ENCODE data around the gene TTC21B.
"Not testable (repeated sequence)": the region's sequence is repeated elsewhere in the genome, so short reads cannot be mapped to it uniquely, and the experiment has no call there.

Gene TTC21B

DNA sequence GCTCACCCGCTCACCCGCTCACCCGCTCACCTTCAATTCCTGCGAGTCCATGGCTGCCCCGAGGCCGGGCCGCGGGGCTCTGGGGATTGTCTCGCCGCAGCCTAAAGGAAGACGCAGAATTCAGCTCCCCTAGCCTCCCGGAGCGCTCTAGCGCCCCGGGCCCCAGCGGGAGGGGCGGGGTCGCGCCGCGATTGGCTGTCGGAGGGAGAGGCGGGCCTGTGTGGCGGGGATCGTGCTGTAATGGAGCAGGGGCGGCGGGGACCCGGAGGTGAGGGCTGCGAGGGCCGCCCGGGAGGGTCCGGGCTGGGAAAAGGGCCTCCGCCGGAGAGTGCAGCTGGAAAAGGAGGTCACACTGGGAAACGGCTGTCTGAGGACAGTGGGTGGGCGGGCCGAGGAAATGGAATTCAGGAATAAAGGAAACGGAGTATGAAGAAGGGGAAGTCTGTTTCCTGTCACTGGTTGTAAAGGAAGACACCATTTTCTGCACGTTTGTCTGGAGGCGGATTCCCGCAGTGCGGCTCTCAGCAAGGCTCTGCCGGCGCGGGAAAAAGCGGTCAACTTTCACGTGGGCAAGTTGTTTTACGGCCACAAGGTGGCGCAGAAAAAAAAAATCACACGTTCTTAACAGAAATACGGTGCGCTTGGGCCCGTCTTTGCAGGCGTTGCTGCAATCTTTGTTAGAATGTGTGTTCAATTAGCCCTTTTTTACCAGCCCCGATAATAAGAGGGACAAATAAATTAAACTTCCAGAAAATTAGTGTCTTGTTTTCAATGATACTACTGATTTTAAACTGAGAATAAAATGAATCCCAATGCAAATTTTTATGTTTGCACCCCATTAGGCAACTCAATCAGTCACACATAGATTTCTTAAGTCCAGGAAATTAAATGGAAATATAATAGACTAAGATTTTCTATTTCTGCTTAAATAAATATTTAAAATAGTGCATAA, at the start of gene TTC21B:
TSS of gene TTC21B (minus strand) at position 122 of the 952 bp plus-strand sequence. CDS start at position 51, 71 bp downstream.
- peak; percentile 95 for DNase-seq

DNA sequence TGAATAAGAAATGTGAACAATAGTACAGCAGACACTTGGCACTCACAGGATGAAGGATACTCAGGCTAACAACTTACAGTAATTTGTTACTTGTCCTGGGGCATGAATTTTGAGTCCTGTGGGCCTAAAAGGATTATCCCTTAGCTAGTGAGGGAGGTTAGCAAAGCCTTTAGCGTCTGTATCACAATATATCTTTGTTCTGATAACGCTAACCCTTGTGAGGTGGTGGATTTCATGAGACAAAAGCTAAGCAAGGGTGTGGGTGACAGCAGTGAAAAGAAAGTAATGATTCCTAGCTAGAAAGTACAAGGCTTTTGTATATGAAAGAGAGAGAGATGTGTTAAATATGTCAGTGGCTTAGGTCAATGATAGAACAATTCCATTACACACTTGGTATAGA, 46.8 kb upstream of the TTC21B start:
- DNase-seq: no peak

DNA sequence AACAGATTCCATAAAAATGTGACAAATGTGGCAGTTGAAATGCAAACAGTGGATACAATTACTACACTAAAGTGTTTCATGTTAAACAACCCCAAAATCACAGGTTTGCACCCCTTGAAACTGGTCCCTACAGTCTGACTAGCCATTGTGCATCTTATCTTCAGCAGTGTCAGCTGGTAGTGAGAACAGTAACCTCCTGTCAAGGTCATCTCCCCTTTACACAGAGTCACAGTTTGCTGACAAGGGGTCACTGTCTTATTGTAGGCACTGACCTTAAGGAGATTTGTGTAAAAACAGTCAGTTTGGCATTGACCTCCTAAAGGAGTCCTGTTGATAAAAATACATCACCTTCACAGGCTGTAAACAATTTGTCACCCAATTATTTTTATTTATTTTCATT, 37.3 kb upstream of the TTC21B start:
- DNase-seq: no peak

DNA sequence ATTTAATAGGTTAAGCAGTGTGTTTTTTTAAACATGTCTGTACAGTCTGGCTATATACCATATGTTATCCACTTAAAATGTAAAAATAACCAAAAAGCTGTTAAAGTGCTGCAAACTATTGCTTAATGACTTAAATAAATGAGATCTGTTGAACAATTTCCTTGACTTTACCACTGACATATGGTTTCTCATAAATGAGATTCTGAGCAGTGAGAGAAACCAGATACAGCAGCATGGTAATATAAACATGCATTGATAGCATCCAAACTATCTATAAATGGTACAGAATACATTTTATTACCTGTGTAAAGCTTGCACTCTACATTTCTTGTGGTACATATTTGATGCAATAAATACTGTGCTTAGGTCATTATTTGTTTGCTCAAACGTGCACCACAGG, 36.3 kb upstream of the TTC21B start:
- DNase-seq: no peak

DNA sequence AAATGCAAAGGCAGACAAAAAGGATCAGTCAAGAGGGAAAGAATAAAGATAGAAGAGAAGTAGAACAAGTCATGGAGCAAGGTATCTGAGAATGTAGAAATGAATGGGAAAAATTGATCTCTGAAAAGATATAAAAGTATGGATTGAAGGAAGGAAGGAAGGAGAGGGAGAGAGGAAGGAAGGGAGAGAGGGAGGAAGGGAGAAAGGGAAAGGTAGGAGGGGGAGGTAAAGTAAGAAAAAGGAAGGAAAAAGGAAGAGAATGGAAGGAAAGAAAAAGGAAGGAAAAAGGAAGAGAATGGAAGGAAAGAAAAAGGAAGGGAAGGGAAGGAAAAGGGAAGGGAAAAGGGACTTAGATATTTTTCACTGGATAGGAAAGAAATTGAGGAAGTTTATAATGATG, 31.5 kb upstream of the TTC21B start:
- DNase-seq: no peak

DNA sequence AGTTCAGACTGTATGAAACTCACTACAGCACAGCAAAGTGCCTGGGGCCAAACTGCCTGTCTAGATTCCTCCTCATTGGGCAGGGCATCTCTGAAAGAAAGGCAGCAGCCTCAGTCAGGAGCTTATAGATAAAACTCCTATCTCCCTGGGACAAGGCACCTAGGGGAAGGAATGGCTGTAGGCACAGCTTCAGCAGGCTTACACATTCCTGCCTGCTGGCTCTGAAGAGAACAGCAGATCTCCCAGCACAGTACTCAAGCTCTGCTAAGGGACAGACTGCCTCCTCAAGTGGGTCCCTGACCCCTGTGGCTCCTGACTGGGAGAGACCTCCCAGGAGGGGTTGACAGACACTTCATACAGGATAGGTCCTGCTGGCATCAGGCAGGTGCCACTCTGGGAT, 18.6 kb upstream of the TTC21B start:
- DNase-seq: not testable (repeated sequence)

- DNase-seq: no peak
Observed at GRCh38 chr2:165970663-165971062, 17.1 kb upstream of the TTC21B start.

GRCh38 chr2:165969227-165969626, 15.7 kb upstream of the TTC21B start:
- DNase-seq: no peak

DNA sequence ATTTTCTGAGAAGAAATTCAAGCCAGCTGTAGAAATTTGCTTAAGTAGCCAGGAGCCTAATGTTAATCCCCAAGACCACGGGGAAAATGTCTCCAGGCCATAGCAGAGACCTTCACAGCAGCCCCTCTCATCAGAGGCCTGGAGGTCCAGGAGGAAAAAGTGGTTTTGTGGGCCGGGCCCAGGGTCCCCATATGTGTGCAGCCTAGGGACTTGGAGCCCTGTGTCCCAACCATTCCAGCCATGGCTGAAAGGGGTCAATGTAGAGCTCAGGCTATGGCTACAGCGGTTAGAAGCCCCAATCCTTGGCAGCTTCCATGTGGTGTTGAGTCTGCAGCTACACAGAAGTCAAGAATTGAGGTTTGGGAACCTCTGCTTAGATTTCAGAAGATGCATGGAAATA, 14.2 kb upstream of the TTC21B start:
- DNase-seq: no peak

DNA sequence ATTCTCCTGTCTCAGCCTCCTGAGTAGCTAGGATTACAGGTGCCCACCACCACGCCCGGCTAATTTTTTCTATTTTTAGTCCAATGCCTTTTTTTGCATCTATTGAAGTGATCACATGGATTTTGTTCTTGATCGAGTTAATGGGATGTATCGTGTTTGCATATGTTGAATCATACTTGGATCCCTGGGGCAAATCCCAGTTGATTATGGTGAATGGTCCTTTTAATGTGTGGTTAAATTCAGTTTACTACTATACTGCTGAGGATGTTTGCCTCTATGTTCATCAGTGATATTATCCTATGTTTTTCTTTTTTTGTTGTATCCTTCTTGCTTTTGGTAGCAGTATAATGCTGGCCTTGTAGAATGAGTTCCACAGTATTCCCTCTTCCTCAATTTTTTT, 8.2 kb upstream of the TTC21B start:
- DNase-seq: no peak

DNA sequence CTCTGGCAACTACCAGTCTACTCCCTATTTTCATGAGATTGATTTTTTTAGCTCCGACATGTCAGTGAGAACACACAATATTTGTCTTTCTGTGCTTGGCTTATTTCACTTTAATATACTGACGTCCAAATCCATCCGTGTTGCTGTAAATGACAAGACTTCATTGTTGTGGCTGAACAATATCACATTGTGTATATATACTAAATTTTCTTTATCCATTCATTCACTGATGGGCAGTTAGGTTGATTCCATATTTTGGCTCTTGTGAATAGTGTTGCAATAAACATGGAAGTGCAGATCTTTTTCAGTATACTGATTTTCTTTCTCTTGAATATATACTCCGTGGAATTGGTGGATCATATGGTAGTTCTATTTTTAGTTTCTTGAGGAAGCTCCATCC, 5.8 kb upstream of the TTC21B start:
- no peak for DNase-seq

DNA sequence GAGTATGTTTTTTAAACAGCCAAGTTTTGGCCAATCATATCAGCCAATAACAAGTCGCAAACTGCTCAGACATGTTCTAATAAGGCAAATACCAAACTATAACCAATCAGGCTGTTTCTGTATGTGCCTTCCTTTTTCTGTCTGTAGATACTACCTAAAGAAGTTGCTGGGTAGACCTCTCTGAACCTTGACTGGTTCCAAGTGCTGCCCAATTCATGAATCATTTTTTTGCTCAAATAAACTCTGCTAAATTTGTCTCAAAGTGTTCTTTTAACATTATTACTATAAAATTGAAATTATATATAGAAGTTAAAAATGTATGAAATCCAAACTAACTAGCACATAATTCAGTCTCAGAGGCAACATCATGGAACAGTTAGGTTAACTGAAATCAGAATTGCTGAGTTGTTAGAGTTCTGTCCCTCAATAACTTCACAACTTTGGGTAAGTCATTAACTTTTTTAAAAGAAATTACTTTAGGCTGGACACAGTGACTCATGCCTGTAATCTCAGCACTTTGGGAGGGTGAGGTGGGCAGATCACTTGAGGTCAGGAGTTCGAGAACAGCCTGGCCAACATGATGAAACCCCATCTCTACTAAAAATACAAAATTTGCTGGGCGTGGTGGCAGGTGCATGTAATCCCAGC, 4.9 kb upstream of the TTC21B start:
- no peak for DNase-seq

GRCh38 chr2:165957030-165957675, 3.6 kb upstream of the TTC21B start:
- no peak for DNase-seq

- no peak for DNase-seq
Observed at GRCh38 chr2:165953306-165953654, 296 bp downstream of the TTC21B start.

DNA sequence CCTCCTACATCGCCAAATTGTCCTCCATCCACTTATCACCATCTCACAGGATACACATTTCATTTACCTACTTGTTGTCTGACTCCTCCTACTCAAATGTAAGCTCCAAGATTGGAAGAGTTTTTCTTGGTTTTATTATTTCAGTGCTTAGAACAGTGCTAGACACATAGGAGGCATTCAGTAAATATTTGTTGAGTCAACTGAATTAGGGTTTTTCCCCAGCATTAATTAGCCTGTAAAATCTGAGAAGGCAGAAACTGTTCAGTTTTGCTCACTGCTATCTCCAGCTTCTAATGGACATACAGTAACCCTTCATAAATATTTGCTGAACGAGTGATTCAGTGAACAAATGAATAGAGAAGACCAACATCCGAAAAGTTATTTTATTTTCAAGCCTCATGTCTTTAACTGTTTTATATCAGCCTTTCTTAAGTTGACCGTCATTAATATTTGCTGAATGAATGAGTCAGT, 800 bp downstream of the TTC21B start:
- no peak for DNase-seq

- no peak for DNase-seq
Observed at GRCh38 chr2:165952085-165952484, 1.5 kb downstream of the TTC21B start.

GRCh38 chr2:165950438-165950837, 3.1 kb downstream of the TTC21B start:
- DNase-seq: no peak

DNA sequence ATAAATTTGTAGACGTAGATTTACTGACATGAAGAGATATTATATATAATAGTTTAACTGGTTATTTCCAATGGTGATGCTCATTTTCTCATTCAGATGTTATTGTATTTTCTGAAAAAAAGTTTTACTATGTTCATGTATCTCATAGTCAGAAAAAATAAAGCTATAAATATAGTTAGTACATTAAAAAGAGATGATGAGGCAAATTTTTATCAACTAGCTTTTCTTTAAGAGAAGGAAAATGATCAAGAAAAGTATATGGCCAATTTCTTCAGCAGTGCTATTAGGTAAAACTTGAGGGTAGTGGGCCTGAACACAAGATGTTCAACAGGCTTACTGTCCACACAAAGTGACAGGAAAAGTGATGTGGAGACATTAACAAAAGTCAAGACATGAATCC, 11.7 kb downstream of the TTC21B start:
- no peak for DNase-seq

- DNase-seq: no peak
Observed at GRCh38 chr2:165938237-165938636, 15.3 kb downstream of the TTC21B start.

- no peak for DNase-seq
Observed at GRCh38 chr2:165933211-165933910, 20.2 kb downstream of the TTC21B start.

DNA sequence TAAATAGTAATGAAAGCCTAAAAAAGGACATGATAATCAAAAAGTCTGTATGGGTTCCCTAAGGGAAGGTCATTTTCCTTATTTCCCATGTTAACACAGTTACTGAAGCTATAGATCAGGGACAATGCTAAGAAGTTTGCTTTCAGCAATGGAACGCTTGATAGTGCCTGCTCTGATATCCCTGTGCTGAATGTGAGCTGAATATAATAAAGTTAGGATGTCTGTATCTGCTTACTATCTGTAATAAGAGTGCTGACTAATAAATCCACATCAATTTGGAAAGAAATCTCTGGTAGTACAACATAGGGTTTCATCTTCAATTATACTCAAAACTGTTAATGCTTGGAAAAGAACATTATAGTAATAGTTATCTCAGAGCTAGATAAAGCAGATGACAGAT, 25.8 kb downstream of the TTC21B start:
- DNase-seq: no peak

GRCh38 chr2:165927353-165927752, 26.2 kb downstream of the TTC21B start:
- no peak for DNase-seq

DNA sequence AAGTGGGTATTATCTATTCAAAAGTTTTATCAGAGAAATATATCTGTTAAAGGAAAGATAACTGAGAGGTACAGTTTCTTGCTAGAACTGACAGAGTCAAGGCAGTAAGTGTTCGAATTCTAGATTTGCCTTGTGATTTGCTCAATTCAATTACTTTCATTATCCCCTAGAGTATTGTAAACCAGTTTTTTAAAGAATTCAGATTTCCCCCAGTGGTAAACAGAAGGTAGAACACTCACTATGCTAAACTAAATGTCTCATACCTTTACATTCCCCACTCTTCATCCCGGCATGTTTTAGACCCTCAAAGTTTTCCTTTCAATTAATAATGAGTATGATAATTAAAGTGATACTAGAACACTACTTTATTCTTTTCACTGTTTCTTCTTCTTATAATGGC, 28.6 kb downstream of the TTC21B start:
- DNase-seq: no peak
